Nephron progenitor cell (in vitro differentiated cells): ENCODE data around the gene ACAP2.
"Not testable (repeated sequence)": the region's sequence is repeated elsewhere in the genome, so short reads cannot be mapped to it uniquely, and the experiment has no call there.

Experiments used
- DNase-seq: peaks from one replicate; pipeline ENCODE4 v3.0.0; 2021
- H3K27ac Mint-ChIP-seq: 2 replicates; pipeline ENCODE4 v1.8.0; 2021; ENCODE audit warnings: mild to moderate bottlenecking, moderate library complexity, mixed read lengths
- H3K27me3 Mint-ChIP-seq: 2 replicates; pipeline ENCODE4 v1.8.0; 2021; ENCODE audit warnings: mild to moderate bottlenecking, low read depth, mixed read lengths; ENCODE audit not compliant: poor library complexity
- H3K36me3 Mint-ChIP-seq: 2 replicates; pipeline ENCODE4 v1.8.0; 2021; ENCODE audit warnings: low read depth, mixed read lengths
- H3K4me1 Mint-ChIP-seq: 2 replicates; pipeline ENCODE4 v1.8.0; 2021; ENCODE audit warnings: mixed read lengths
- H3K4me3 Mint-ChIP-seq: 2 replicates; pipeline ENCODE4 v1.8.0; 2021; ENCODE audit warnings: mild to moderate bottlenecking, moderate library complexity, mixed read lengths
- H3K9me3 Mint-ChIP-seq: 2 replicates; pipeline ENCODE4 v1.8.0; 2021; ENCODE audit warnings: mild to moderate bottlenecking, moderate library complexity, mixed read lengths
- TF ChIP-seq, protein P1 (sequence below): fragments of 200-600 bp; sonication (generic); IDR thresholded peaks from 2 replicates; pipeline ENCODE4 v1.5.0; 2021; ENCODE audit warnings: antibody characterized with exemption

The ACAP2 gene

DNA sequence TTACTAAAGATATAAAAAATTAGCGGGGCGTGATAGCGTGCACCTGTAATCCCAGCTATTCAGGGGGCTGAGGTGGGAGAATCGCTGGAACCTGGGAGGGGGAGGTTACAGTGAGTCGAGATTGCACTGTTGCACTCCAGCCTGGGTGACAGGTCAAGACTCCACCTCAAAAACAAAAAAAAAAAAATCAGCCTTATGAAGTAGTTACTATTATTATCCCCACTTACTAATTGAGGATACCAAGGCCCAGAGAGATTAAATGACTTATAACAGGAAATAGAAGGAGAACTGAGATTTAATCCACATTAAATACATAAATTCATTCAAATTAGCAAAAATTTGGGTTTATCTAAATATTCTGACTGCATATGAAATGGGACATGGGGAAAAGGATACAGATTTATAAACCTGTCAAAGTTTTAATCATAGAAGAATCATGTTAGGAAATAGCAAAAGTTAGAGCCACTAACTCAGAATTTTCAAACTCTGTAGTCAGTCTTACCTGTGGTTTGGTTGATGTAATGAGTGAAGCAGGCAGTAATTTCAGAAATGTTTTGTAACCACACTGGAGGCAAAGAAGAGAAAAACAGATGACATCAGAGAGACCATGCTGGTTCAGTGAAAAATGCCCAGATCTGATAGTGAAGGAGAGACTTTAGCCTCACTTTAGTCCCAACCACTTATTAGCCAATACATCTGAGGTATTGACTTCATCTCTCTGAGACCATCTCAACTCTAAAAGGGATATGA lies 25.0 kb upstream of the ACAP2 start:
- no peaks in the 10 kb centered on the region for H3K4me1 Mint-ChIP-seq
- H3K27me3 Mint-ChIP-seq: no peaks in the 10 kb centered on the region
- TF ChIP-seq, protein P1, sequence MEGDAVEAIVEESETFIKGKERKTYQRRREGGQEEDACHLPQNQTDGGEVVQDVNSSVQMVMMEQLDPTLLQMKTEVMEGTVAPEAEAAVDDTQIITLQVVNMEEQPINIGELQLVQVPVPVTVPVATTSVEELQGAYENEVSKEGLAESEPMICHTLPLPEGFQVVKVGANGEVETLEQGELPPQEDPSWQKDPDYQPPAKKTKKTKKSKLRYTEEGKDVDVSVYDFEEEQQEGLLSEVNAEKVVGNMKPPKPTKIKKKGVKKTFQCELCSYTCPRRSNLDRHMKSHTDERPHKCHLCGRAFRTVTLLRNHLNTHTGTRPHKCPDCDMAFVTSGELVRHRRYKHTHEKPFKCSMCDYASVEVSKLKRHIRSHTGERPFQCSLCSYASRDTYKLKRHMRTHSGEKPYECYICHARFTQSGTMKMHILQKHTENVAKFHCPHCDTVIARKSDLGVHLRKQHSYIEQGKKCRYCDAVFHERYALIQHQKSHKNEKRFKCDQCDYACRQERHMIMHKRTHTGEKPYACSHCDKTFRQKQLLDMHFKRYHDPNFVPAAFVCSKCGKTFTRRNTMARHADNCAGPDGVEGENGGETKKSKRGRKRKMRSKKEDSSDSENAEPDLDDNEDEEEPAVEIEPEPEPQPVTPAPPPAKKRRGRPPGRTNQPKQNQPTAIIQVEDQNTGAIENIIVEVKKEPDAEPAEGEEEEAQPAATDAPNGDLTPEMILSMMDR: no peak
- no peak overlapping the region for H3K27ac Mint-ChIP-seq
- H3K9me3 Mint-ChIP-seq: peaks cover 20% of the 10 kb centered on the region
- H3K4me3 Mint-ChIP-seq: no peak overlapping the region
- no peak for DNase-seq
- no peaks in the 10 kb centered on the region for H3K36me3 Mint-ChIP-seq

DNA sequence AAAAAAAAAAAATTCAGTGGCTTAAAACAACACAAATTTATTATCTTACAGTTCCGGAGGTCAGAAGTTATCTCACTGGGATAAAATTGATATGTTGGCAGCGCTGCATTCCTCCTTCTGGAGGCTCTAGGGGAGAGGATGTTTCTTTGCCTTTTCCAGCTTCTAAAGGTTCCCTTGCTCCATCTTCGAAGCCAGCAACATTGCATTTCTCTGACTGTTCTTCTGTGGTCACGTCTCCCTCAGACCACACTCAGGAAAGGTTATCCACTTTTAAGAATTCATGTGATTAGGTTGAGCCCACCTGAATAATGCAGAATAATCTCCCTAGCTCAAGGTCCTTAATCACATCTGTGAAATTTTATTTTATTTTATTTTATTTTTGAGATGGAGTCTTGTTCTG lies 23.4 kb upstream of the ACAP2 start:
- no peak for DNase-seq

DNA sequence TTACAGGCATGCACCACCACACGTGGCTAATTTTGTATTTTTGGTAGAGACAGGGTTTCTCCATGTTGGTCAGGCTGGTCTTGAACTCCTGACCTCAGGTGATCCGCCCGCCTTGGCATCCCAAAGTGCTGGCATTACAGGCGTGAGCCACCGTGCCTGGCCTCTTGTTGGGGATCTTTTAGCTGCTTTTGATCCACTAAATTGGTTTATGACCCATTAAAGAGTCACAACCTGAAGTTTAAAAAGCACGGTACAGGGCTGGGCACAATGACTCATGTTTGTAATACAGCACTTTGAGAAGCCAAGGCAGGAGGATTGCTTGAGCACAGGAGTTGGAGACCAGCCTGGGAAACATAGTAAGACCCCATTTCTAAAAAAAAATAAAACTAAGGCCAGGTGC lies 20.1 kb upstream of the ACAP2 start:
- DNase-seq: not testable (repeated sequence)

More for the DNA sequence above, 23.4 kb upstream of the ACAP2 start:
- TF ChIP-seq, protein P1: no peak
- H3K27me3 Mint-ChIP-seq: no peaks in the 10 kb centered on the region
- no peak overlapping the region for H3K27ac Mint-ChIP-seq
- H3K9me3 Mint-ChIP-seq: peaks cover 20% of the 10 kb centered on the region
- H3K4me3 Mint-ChIP-seq: no peak overlapping the region
- no peaks in the 10 kb centered on the region for H3K36me3 Mint-ChIP-seq
- H3K4me1 Mint-ChIP-seq: peaks cover 4% of the 10 kb centered on the region

DNA sequence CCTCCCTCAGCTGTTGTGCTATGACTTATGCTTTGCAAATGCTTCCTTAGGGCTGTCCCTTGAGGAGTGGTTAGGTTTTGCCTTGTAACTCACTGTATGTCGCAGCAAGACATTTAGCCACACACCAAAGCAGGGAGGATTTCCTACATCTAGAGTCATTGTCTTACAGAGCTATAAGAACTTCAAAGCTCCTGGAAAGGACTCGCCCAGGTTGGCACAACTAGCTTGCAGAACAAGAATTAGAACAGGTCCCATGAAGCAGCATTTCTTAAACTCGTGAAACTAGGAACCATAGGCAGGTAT lies 19.4 kb upstream of the ACAP2 start:
- no peak for DNase-seq
- Mint-ChIP-seq H3K9me3 (no peaks in the 10 kb centered on the region), H3K4me3 (no peak overlapping the region), H3K4me1 (peaks cover 4% of the 10 kb centered on the region), H3K36me3 (no peaks in the 10 kb centered on the region), H3K27ac (no peak overlapping the region), H3K27me3 (no peaks in the 10 kb centered on the region)
- TF ChIP-seq, protein P1: no peak

More for the DNA sequence above, 20.1 kb upstream of the ACAP2 start:
- not testable (repeated sequence) for H3K4me1 Mint-ChIP-seq, H3K4me3 Mint-ChIP-seq, H3K9me3 Mint-ChIP-seq, H3K36me3 Mint-ChIP-seq, H3K27ac Mint-ChIP-seq, H3K27me3 Mint-ChIP-seq

DNA sequence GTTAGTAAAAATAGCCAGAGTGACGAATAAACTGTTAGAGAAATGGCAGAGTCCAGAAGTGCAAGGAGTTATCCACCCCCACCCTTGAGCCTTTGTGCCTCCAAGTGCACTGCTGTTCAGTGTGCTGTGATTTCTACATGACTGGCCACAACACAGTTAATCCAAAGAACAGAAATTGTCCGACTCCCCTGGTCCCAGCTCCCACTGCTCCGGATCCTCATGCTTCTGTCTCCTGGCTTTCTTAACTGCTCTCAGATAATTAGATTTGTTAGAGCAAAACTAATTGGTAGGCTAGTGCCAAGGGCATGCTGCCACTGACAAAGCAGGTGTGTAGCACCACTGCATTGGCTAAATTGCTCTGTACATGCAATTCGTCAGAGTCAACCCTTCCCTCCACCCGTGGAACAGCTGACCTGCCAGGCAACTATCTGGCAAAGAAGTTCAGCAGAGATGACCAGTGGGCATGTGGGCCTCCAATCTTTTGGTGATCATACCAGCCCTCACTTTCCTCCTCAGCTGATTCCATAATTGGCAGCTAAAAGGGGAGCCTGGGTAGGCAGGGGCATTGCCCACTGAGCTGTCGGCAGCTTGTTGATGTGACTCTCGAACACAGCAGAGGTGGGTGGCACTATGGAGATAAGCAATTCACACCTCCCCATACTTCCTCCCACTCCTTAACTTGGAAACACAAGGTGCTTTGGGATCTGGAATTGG lies 18.9 kb upstream of the ACAP2 start:
- TF ChIP-seq, protein P1: no peak
- Mint-ChIP-seq H3K4me3 (no peak overlapping the region), H3K36me3 (no peaks in the 10 kb centered on the region), H3K9me3 (no peaks in the 10 kb centered on the region), H3K27ac (no peak overlapping the region), H3K27me3 (no peaks in the 10 kb centered on the region), H3K4me1 (peaks cover 4% of the 10 kb centered on the region)
- no peak for DNase-seq

DNA sequence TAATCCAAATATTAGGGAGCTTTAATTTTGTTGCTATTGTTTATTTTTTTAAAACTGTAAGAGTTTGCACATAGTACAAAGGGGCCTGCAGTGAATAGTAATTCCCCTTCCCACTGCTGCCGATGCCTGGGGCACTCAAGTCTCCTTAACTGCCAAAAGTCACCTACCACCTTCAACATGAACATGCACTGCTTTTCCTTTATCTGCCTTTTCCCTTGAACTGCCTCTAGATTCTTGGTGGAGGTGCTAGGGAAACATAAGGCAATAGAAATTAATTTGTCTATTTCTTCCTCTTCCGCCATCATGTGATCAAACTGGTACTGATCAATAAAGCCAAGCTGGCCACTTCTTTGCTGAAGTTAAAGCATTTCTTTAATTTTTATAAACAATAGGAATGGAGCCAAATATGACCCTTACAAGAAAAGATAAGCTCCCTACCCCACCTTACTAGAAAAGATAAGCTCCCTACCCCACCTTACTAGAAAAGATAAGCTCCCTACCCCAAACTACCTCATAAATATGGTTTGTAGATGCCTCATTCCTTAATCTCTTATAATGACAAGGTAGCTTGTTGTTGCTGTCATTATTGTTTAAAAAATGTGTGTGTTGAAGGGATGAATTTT lies 17.4 kb upstream of the ACAP2 start:
- no peaks in the 10 kb centered on the region for H3K36me3 Mint-ChIP-seq
- H3K27me3 Mint-ChIP-seq: no peaks in the 10 kb centered on the region
- DNase-seq: no peak
- no peak overlapping the region for H3K27ac Mint-ChIP-seq
- H3K9me3 Mint-ChIP-seq: no peaks in the 10 kb centered on the region
- peaks cover 4% of the 10 kb centered on the region for H3K4me1 Mint-ChIP-seq
- TF ChIP-seq, protein P1: no peak
- no peak overlapping the region for H3K4me3 Mint-ChIP-seq
